ENCODE data around the gene SLC49A4.
A peak's percentile ranks its signal among the peaks of the same experiment; 100 is the strongest.

SLC49A4 gene

DNA sequence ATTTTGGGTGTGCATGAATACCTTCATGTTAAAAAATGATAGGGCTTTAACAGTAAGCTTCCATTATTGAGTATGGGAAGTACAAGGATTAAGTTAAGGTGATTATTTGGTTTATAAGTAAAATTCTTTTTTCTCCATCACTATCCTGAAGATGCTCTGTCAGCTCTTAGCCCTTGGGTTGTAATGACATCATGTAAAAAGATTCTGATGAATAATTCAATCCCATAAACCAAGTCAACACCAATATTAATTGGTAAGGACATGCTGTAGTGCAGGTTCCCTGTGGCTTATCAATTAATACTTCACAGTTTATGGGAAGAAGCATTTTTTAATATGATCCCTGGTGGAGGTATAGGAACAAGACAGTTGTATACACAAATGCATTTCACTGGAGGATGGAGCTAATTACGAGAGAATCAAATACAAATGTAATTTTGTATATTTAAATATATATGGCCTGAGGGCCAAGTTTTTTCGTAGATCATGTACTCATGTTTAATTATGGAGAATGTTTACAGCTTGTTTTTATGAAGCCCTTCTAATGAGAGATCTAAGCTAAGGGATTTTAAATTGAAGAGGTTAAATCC, 87.6 kb downstream of the SLC49A4 start:
- H4K5ac ChIP-seq (ENCODE audit: low read length): no peak overlapping the region
- no peak overlapping the region for H2BK5ac ChIP-seq (ENCODE audit: low read length)
- H3K56ac ChIP-seq (ENCODE audit: low read length): no peak overlapping the region
- no peak overlapping the region for H3K4me2 ChIP-seq (ENCODE audit: low read length)
- no peak overlapping the region for H3K23ac ChIP-seq (ENCODE audit: low read length)
- no peaks in the 10 kb centered on the region for H3K27me3 ChIP-seq (ENCODE audit: insufficient read depth, low read length, poor library complexity)
- no peak overlapping the region for H2BK120ac ChIP-seq (ENCODE audit: low read depth, low read length)
- DNase-seq: no peak
- no peak overlapping the region for H3K27ac ChIP-seq (ENCODE audit: low read depth, low read length)
- H3K18ac ChIP-seq (ENCODE audit: low read length): no peak overlapping the region
- no peak overlapping the region for H3K4ac ChIP-seq (ENCODE audit: low read depth, low read length)
- no peaks in the 10 kb centered on the region for H3K36me3 ChIP-seq (ENCODE audit: control insufficient read depth, insufficient read depth, low read length)
- H2BK15ac ChIP-seq (replicated peaks; ENCODE audit: low read depth): no peak overlapping the region
- H2AK5ac ChIP-seq (ENCODE audit: low read length): no peak overlapping the region
- no CpG with 5 or more reads among the region's 2 CpGs for WGBS (ENCODE audit: extremely low coverage, insufficient coverage, low lambda C conversion rate)
- H3K4me3 ChIP-seq (ENCODE audit: low read length): no peak overlapping the region
- H3K79me2 ChIP-seq (ENCODE audit: control insufficient read depth, insufficient read depth, low read length): no peaks in the 10 kb centered on the region
- no peak overlapping the region for H3K9ac ChIP-seq (ENCODE audit: low read length)
- H3K79me1 ChIP-seq (ENCODE audit: low read length): no peaks in the 10 kb centered on the region
- H4K8ac ChIP-seq (ENCODE audit: low read depth, low read length): no peak overlapping the region
- no peaks in the 10 kb centered on the region for H3K4me1 ChIP-seq (ENCODE audit: control insufficient read depth, low read depth, low read length)

DNA sequence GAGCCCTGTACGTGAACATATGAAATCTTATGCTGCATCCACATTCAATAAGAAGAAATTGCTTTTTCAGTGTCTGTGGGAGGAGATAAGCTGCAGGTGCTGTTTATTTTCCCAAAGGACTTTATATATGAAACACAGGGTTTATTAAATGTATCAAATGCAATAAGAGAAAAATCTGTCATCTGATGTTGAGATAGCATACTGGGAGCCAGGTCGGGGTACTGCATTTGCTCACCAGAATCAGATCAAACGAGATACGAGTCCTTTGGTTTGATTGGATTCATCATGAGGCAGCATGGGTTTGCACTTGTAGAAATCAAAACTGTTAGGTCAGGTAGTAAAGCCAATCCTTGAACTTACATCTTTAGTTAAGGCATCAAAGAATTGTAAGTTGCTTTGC, 91.4 kb downstream of the SLC49A4 start:
- no CpG with 5 or more reads among the region's 4 CpGs for WGBS (ENCODE audit: extremely low coverage, insufficient coverage, low lambda C conversion rate)
- Histone ChIP-seq H3K4me3 (ENCODE audit: low read length) (no peak overlapping the region), H3K36me3 (ENCODE audit: control insufficient read depth, insufficient read depth, low read length) (no peaks in the 10 kb centered on the region), H3K56ac (ENCODE audit: low read length) (no peak overlapping the region), H2AK5ac (ENCODE audit: low read length) (no peak overlapping the region), H3K79me1 (ENCODE audit: low read length) (no peaks in the 10 kb centered on the region), H3K4me2 (ENCODE audit: low read length) (no peak overlapping the region), H4K8ac (ENCODE audit: low read depth, low read length) (no peak overlapping the region), H3K79me2 (ENCODE audit: control insufficient read depth, insufficient read depth, low read length) (no peaks in the 10 kb centered on the region), H2BK15ac (replicated peaks; ENCODE audit: low read depth) (no peak overlapping the region), H3K27me3 (ENCODE audit: insufficient read depth, low read length, poor library complexity) (no peaks in the 10 kb centered on the region), H3K27ac (ENCODE audit: low read depth, low read length) (no peak overlapping the region), H3K4ac (ENCODE audit: low read depth, low read length) (no peak overlapping the region), H2BK120ac (ENCODE audit: low read depth, low read length) (no peak overlapping the region), H3K4me1 (ENCODE audit: control insufficient read depth, low read depth, low read length) (peaks cover 2% of the 10 kb centered on the region), H3K23ac (ENCODE audit: low read length) (no peak overlapping the region), H3K9ac (ENCODE audit: low read length) (no peak overlapping the region), H4K5ac (ENCODE audit: low read length) (no peak overlapping the region), H3K18ac (ENCODE audit: low read length) (no peak overlapping the region), H2BK5ac (ENCODE audit: low read length) (no peak overlapping the region)
- no peak for DNase-seq

DNA sequence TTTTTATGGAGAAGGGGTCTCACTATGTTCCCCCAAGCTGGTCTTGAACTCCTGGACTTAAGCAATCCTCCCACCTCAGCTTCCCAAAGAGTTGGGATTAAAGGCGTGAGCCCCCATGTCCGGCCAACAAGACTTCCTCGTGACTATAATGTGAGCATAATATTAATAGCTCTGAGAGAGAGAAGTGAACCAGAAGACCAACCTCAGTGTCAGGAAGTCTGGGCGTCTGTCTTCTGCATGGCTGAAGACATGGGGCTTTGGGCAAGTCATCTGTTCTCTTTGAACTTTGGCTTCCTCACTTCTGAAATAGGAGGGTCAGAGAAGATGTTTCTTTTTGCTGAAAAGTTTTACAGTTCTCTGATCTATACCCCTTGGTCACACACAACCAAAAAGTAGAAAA, 92.1 kb downstream of the SLC49A4 start:
- Histone ChIP-seq H4K8ac (ENCODE audit: low read depth, low read length) (no peak overlapping the region), H3K27ac (ENCODE audit: low read depth, low read length) (no peak overlapping the region), H3K4me1 (ENCODE audit: control insufficient read depth, low read depth, low read length) (peaks cover 2% of the 10 kb centered on the region), H3K27me3 (ENCODE audit: insufficient read depth, low read length, poor library complexity) (no peaks in the 10 kb centered on the region), H3K18ac (ENCODE audit: low read length) (no peak overlapping the region), H3K56ac (ENCODE audit: low read length) (no peak overlapping the region), H3K23ac (ENCODE audit: low read length) (no peak overlapping the region), H3K4me3 (ENCODE audit: low read length) (no peak overlapping the region), H4K5ac (ENCODE audit: low read length) (no peak overlapping the region), H2BK120ac (ENCODE audit: low read depth, low read length) (no peak overlapping the region), H3K4ac (ENCODE audit: low read depth, low read length) (no peak overlapping the region), H2AK5ac (ENCODE audit: low read length) (no peak overlapping the region), H3K9ac (ENCODE audit: low read length) (no peak overlapping the region), H3K79me1 (ENCODE audit: low read length) (no peaks in the 10 kb centered on the region), H3K36me3 (ENCODE audit: control insufficient read depth, insufficient read depth, low read length) (no peaks in the 10 kb centered on the region), H3K4me2 (ENCODE audit: low read length) (no peak overlapping the region), H3K79me2 (ENCODE audit: control insufficient read depth, insufficient read depth, low read length) (no peaks in the 10 kb centered on the region), H2BK5ac (ENCODE audit: low read length) (no peak overlapping the region), H2BK15ac (replicated peaks; ENCODE audit: low read depth) (no peak overlapping the region)
- no peak for DNase-seq
- no CpG with 5 or more reads among the region's 4 CpGs for WGBS (ENCODE audit: extremely low coverage, insufficient coverage, low lambda C conversion rate)

DNA sequence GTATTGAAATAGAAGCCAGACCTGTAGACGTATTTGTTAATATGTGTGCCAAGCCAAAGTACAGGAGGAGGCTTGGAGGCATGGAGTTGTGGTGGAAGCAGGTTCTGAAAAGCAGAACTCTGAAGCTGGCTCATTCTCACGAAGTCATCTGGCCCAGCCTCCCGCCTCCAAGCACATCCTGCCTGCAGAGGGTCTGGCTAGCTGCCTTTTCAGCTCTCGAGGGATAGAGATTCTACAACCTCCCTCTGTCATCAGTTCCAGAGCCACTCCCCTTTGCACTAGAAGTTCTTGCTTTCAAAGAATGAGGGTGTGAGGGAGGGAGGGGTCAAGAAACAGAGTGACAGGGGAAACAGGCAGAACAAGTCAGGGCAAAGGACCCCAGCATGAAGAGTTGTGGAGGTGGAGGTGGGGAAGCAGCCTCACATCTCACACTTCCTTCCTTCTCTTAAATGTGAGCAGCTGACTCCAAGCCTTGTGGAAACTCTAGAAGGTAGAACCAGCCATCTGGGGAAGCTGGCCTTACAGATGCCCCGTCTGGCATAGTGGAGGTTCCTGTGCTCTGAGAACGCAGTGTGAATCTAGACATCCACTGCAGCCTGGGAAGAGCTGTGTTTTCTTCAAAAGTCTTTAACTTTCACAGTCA, 95.3 kb downstream of the SLC49A4 start:
- no peak overlapping the region for H3K9ac ChIP-seq (ENCODE audit: low read length)
- no CpG with 5 or more reads among the region's 6 CpGs for WGBS (ENCODE audit: extremely low coverage, insufficient coverage, low lambda C conversion rate)
- peak overlapping the region; percentile 57 for H3K56ac ChIP-seq (ENCODE audit: low read length)
- H4K8ac ChIP-seq (ENCODE audit: low read depth, low read length): no peak overlapping the region
- H2BK15ac ChIP-seq (replicated peaks; ENCODE audit: low read depth): no peak overlapping the region
- no peak overlapping the region for H3K27ac ChIP-seq (ENCODE audit: low read depth, low read length)
- peak; percentile 93 for DNase-seq
- H3K4me1 ChIP-seq (ENCODE audit: control insufficient read depth, low read depth, low read length): peaks cover 2% of the 10 kb centered on the region
- H3K79me2 ChIP-seq (ENCODE audit: control insufficient read depth, insufficient read depth, low read length): no peaks in the 10 kb centered on the region
- H2BK120ac ChIP-seq (ENCODE audit: low read depth, low read length): no peak overlapping the region
- H4K5ac ChIP-seq (ENCODE audit: low read length): no peak overlapping the region
- no peaks in the 10 kb centered on the region for H3K27me3 ChIP-seq (ENCODE audit: insufficient read depth, low read length, poor library complexity)
- H3K4ac ChIP-seq (ENCODE audit: low read depth, low read length): no peak overlapping the region
- H3K18ac ChIP-seq (ENCODE audit: low read length): peak overlapping the region; percentile 22
- no peaks in the 10 kb centered on the region for H3K36me3 ChIP-seq (ENCODE audit: control insufficient read depth, insufficient read depth, low read length)
- H2AK5ac ChIP-seq (ENCODE audit: low read length): no peak overlapping the region
- no peak overlapping the region for H3K4me3 ChIP-seq (ENCODE audit: low read length)
- H3K79me1 ChIP-seq (ENCODE audit: low read length): no peaks in the 10 kb centered on the region
- H3K4me2 ChIP-seq (ENCODE audit: low read length): no peak overlapping the region
- no peak overlapping the region for H3K23ac ChIP-seq (ENCODE audit: low read length)
- no peak overlapping the region for H2BK5ac ChIP-seq (ENCODE audit: low read length)

DNA sequence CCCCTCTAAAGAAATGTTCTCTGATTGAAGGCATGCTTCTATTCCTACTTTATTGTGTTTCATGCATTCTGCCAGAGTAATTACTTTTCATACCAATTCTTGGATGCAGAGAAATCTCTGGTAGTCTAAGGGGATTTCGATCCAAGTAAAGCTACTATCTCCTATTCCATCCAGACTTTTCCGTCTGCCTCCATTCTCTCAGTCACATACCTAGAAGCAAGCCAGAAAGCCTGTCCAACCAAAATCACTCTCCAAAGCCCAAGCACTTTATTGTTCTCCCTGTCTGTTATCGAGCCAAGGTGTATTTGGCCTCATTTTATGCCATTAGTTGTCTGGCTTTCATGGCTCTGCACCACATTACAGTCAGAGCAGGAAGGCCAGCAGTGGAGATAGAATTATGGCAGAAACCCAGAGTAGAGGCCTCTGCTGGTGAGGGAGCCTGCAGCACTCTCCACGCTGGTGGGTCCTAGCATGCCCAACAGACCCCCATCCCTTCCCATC, 95.9 kb downstream of the SLC49A4 start:
- no CpG with 5 or more reads among the region's 4 CpGs for WGBS (ENCODE audit: extremely low coverage, insufficient coverage, low lambda C conversion rate)
- H3K9ac ChIP-seq (ENCODE audit: low read length): no peak overlapping the region

More for the DNA sequence above, 95.9 kb downstream of the SLC49A4 start:
- Histone ChIP-seq H2BK15ac (replicated peaks; ENCODE audit: low read depth) (no peak overlapping the region), H4K5ac (ENCODE audit: low read length) (no peak overlapping the region), H4K8ac (ENCODE audit: low read depth, low read length) (no peak overlapping the region), H3K56ac (ENCODE audit: low read length) (peak overlapping the region; percentile 26), H3K23ac (ENCODE audit: low read length) (no peak overlapping the region), H3K36me3 (ENCODE audit: control insufficient read depth, insufficient read depth, low read length) (no peaks in the 10 kb centered on the region), H3K27ac (ENCODE audit: low read depth, low read length) (no peak overlapping the region), H3K79me2 (ENCODE audit: control insufficient read depth, insufficient read depth, low read length) (no peaks in the 10 kb centered on the region), H3K4ac (ENCODE audit: low read depth, low read length) (no peak overlapping the region), H3K79me1 (ENCODE audit: low read length) (no peaks in the 10 kb centered on the region), H3K4me3 (ENCODE audit: low read length) (no peak overlapping the region), H3K4me1 (ENCODE audit: control insufficient read depth, low read depth, low read length) (peaks cover 2% of the 10 kb centered on the region), H2BK5ac (ENCODE audit: low read length) (no peak overlapping the region), H3K4me2 (ENCODE audit: low read length) (no peak overlapping the region), H2BK120ac (ENCODE audit: low read depth, low read length) (no peak overlapping the region), H3K18ac (ENCODE audit: low read length) (no peak overlapping the region), H2AK5ac (ENCODE audit: low read length) (no peak overlapping the region), H3K27me3 (ENCODE audit: insufficient read depth, low read length, poor library complexity) (no peaks in the 10 kb centered on the region)
- peak; percentile 13 for DNase-seq

Measured in mesendoderm (in vitro differentiated cells).